ENCODE data around the gene FOXS1. TPM values are rescaled to one million over a fixed set of nuclear protein-coding genes. Genes with fewer than 3 reads are reported as not detected.

FOXS1 gene
- polyA plus RNA-seq (2013, experiment 1 of 4): 0.31 TPM
- 0.14 TPM for polyA plus RNA-seq (2013, experiment 2 of 4)
- 0.64 TPM for polyA plus RNA-seq (2013, experiment 3 of 4)
- polyA plus RNA-seq (2013, experiment 4 of 4): 0.28 TPM

DNA sequence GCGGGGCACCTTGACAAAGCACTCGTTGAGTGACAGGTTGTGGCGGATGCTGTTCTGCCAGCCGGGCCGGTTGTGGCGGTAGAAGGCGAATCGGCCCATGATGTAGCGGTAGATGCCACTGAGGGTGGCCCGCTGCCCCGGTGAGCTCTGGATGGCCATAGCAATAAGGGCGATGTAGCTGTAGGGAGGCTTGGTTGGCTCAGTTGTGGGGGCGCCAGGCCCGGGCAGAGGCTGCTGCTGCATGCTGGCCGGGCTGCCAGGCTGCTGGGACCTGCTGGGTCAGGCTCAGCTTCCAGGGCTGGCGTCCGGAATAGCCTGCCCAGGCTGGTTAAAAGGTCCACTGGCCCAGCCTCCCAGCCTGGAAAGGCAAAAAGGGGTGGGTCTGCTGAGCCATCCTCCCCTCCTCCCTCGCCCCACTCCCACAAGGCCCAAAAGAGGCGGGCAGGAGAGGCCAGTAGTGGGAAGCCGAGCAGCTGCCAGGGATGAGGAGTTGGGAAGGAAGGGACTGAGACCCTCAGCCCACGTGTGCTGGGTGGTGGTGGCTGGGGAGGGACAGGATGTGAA lies at the start of gene FOXS1:
Gene FOXS1, minus strand, starts transcription at position 305 of the 564 bp plus-strand sequence. Its CDS starts 62 bp downstream, at position 243.
- H3K27ac ChIP-seq (ENCODE audit: insufficient read depth, low read depth, low read length, poor library complexity, severe bottlenecking): no peak within 1 kb of the TSS
- WGBS, 2 experiments: 64 to 69% methylated on average over 21 of the region's 21 CpGs
- no peak within 1 kb of the TSS for H3K4me3 ChIP-seq (ENCODE audit: insufficient read depth, low read depth, low read length)
- no peaks in the 10 kb centered on the region for H3K36me3 ChIP-seq (ENCODE audit: control insufficient read depth, insufficient read depth, low read length)
- H3K27me3 ChIP-seq (ENCODE audit: control insufficient read depth, insufficient read depth, low read length, poor library complexity, severe bottlenecking): peaks cover 7% of the 10 kb centered on the region
- no peaks in the 10 kb centered on the region for H3K9me3 ChIP-seq (ENCODE audit: control insufficient read depth, low read length)
- H3K4me1 ChIP-seq (ENCODE audit: control insufficient read depth, insufficient read depth, low read length): peaks cover 31% of the 10 kb centered on the region

DNA sequence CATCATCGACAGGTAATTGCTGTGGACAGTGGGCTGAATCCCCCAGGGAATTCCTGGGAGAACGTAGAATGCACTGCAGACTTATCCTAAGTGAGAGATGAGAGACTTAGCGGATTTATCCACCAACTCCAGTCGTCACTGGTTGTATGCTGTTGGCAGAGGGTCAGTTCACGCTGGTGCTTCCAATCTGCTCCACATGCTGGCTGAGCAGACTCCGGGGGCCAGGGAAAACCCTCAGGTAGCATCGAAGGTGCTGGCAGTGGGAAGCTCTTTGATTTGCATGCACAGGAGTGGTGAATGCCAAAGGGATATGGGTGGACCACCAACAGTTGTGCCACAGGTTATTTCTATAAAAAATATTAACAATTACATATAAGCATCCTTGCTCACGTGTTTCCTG lies 45.2 kb upstream of the FOXS1 start:
- WGBS, 2 experiments: 83% methylated on average over 8 of the region's 8 CpGs
- Histone ChIP-seq H3K36me3 (ENCODE audit: control insufficient read depth, insufficient read depth, low read length) (no peaks in the 10 kb centered on the region), H3K4me1 (ENCODE audit: control insufficient read depth, insufficient read depth, low read length) (no peaks in the 10 kb centered on the region)

DNA sequence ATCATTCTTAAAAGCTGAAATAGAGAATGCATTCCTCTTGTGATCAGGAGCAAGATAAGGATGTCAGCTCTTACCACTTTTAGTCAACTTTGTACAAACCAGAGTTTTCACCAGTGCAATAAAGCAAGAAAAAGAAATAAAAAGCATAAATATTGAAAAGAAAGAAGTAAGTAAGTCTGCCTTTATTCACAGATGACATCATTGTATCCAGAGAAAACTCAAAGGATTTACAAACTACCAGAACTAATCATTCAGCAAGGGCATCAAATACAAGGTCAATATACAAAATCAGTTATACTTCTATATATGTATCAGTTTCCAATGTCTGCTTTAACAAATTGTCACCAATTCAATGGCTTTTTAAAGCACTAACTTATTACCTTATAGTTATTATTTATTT lies 38.4 kb upstream of the FOXS1 start:
- no peaks in the 10 kb centered on the region for H3K27me3 ChIP-seq (ENCODE audit: control insufficient read depth, insufficient read depth, low read length, poor library complexity, severe bottlenecking)
- H3K9me3 ChIP-seq (ENCODE audit: control insufficient read depth, low read length): no peaks in the 10 kb centered on the region
- no peak overlapping the region for H3K4me3 ChIP-seq (ENCODE audit: insufficient read depth, low read depth, low read length)
- no peaks in the 10 kb centered on the region for H3K4me1 ChIP-seq (ENCODE audit: control insufficient read depth, insufficient read depth, low read length)
- no peaks in the 10 kb centered on the region for H3K36me3 ChIP-seq (ENCODE audit: control insufficient read depth, insufficient read depth, low read length)
- H3K27ac ChIP-seq (ENCODE audit: insufficient read depth, low read depth, low read length, poor library complexity, severe bottlenecking): no peak overlapping the region

More for the DNA sequence above, 45.2 kb upstream of the FOXS1 start:
- Histone ChIP-seq H3K9me3 (ENCODE audit: control insufficient read depth, low read length) (no peaks in the 10 kb centered on the region), H3K4me3 (ENCODE audit: insufficient read depth, low read depth, low read length) (no peak overlapping the region), H3K27me3 (ENCODE audit: control insufficient read depth, insufficient read depth, low read length, poor library complexity, severe bottlenecking) (no peaks in the 10 kb centered on the region), H3K27ac (ENCODE audit: insufficient read depth, low read depth, low read length, poor library complexity, severe bottlenecking) (no peak overlapping the region)

DNA sequence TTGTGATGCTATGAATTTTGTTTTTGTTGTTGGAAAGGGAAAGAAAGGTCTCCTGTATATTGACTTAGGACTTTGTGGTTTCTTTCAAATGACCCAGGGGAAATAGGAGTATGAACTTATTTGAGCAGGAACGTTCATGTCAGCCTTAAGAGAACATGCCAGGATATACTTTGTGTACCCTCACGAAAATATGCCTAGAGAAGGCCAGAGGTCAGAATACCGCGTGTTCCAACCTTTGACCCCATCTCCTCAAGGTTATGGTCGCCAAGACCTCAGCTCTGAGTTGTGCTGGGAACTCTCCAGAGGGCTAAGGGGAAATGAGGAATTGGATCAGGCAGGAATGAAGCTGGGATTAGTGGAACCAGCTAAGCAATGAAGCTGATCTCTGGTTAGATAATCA lies 36.5 kb upstream of the FOXS1 start:
- whole genome bisulfite sequencing, 2 experiments: 84% methylated on average over 5 of the region's 5 CpGs
- no peaks in the 10 kb centered on the region for H3K27me3 ChIP-seq (ENCODE audit: control insufficient read depth, insufficient read depth, low read length, poor library complexity, severe bottlenecking)
- no peaks in the 10 kb centered on the region for H3K36me3 ChIP-seq (ENCODE audit: control insufficient read depth, insufficient read depth, low read length)

DNA sequence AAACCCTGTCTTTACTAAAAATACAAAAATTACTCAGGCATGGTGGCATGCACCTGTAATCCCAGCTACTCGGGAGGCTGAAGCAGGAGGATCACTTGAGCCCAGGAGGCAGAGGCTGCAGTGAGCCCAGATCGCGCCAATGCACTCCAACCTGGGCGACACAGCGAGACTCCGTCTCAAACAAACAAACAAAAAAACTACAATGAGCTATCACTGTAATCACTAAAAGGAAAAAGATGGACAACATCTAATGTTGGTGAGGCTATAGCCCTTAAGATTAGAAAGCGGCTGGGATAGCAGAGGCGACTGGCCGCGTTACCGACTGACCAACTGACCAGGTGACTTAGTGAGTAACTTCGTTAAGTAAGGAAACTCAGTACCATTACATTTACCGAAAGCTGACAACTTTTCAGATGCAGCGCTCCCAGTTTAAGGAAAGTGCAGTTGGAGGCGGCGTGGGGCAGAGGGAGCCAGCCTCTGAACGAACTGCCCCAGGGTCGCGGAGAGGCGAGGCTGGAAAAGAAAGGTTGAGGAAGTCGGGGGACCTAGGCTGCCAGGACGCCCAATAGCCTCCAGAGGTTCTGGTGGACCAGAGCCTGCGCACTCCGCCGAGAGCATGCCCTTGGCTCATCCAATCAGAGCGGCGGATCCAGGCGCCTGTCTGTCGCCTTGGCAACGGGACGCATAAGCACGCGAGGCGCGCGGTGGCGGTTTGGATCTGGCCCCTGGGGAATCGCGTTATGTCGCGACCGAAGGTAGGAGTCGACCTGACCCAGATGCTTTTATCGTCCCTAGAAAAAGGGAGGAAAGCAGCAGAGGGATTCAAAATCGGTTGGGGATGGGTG lies 34.0 kb upstream of the FOXS1 start:
- Histone ChIP-seq H3K4me1 (ENCODE audit: control insufficient read depth, insufficient read depth, low read length) (no peaks in the 10 kb centered on the region), H3K4me3 (ENCODE audit: insufficient read depth, low read depth, low read length) (peak overlapping the region; percentile 64), H3K27me3 (ENCODE audit: control insufficient read depth, insufficient read depth, low read length, poor library complexity, severe bottlenecking) (no peaks in the 10 kb centered on the region), H3K36me3 (ENCODE audit: control insufficient read depth, insufficient read depth, low read length) (no peaks in the 10 kb centered on the region), H3K27ac (ENCODE audit: insufficient read depth, low read depth, low read length, poor library complexity, severe bottlenecking) (peak overlapping the region; percentile 54), H3K9me3 (ENCODE audit: control insufficient read depth, low read length) (no peaks in the 10 kb centered on the region)
- 6 to 9% methylated on average over 45 of the region's 45 CpGs for WGBS, 2 experiments

More for the DNA sequence above, 36.5 kb upstream of the FOXS1 start:
- Histone ChIP-seq H3K27ac (ENCODE audit: insufficient read depth, low read depth, low read length, poor library complexity, severe bottlenecking) (no peak overlapping the region), H3K9me3 (ENCODE audit: control insufficient read depth, low read length) (no peaks in the 10 kb centered on the region), H3K4me3 (ENCODE audit: insufficient read depth, low read depth, low read length) (no peak overlapping the region), H3K4me1 (ENCODE audit: control insufficient read depth, insufficient read depth, low read length) (no peaks in the 10 kb centered on the region)

DNA sequence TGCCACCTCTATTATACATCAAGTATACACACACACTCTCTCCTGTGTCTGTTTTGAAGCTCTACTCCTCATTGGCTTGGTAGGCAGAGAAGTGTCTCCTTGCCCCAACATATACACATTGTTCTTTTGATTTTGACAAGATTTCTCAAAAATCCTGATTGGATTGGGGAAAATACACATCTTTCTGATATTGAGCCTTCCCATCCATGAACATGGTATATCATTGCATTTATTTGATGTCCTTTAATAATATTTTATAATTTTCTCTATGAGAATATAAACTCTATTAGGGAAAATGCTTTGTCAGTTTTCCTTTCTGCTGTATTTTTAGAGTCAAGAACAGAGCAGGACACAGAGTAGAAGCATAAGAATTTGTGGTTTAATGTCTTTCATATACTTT lies 32.3 kb upstream of the FOXS1 start:
- no peak overlapping the region for H3K27ac ChIP-seq (ENCODE audit: insufficient read depth, low read depth, low read length, poor library complexity, severe bottlenecking)
- H3K4me3 ChIP-seq (ENCODE audit: insufficient read depth, low read depth, low read length): no peak overlapping the region
- no peaks in the 10 kb centered on the region for H3K36me3 ChIP-seq (ENCODE audit: control insufficient read depth, insufficient read depth, low read length)
- H3K4me1 ChIP-seq (ENCODE audit: control insufficient read depth, insufficient read depth, low read length): no peaks in the 10 kb centered on the region
- H3K9me3 ChIP-seq (ENCODE audit: control insufficient read depth, low read length): no peaks in the 10 kb centered on the region
- no peaks in the 10 kb centered on the region for H3K27me3 ChIP-seq (ENCODE audit: control insufficient read depth, insufficient read depth, low read length, poor library complexity, severe bottlenecking)

DNA sequence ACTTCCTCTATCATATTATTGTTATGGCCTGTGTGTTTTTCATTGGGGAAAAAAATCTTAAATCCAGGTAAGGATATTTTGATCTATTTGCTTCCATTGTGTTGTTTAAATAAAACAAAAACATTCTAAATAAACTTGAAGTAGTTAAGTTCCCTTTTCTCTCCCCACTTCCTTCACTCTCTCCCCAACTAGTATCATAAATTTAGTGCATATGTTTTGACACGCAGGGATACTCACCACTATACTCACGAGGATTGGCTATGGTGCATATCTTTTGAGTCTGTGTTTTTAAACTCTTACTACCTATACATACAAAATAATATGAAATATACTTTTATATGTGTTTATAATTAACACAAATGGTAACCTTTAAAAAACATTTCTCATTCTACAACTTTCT lies 30.3 kb upstream of the FOXS1 start:
- no peak overlapping the region for H3K27ac ChIP-seq (ENCODE audit: insufficient read depth, low read depth, low read length, poor library complexity, severe bottlenecking)
- peaks cover 9% of the 10 kb centered on the region for H3K27me3 ChIP-seq (ENCODE audit: control insufficient read depth, insufficient read depth, low read length, poor library complexity, severe bottlenecking)
- no peaks in the 10 kb centered on the region for H3K9me3 ChIP-seq (ENCODE audit: control insufficient read depth, low read length)
- no peak overlapping the region for H3K4me3 ChIP-seq (ENCODE audit: insufficient read depth, low read depth, low read length)
- no peaks in the 10 kb centered on the region for H3K36me3 ChIP-seq (ENCODE audit: control insufficient read depth, insufficient read depth, low read length)
- no peaks in the 10 kb centered on the region for H3K4me1 ChIP-seq (ENCODE audit: control insufficient read depth, insufficient read depth, low read length)
- WGBS, 2 experiments: 100% methylated on average over 1 of the region's 2 CpGs; no CpG with 5 or more reads in 1 of the 2 experiments

DNA sequence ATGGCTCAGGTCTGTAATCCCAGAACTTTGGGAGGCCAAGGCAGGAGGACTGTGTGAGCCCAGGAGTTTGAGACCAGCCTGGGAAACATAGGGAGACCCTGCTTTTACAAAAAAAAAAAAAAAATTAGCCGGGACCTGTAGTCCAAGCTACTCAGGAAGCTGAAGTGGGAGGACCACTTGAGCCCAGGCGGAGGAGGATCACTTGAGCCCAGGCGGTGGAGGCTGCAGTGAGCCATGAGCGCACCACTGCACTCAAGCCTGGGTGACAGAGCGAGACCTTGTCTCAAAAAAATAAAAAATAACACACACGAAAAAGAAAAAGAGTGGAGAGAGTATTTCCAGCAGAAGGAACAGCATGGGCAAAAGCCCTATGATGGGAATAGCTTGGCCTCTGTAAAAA lies 27.0 kb upstream of the FOXS1 start:
- Histone ChIP-seq H3K4me1 (ENCODE audit: control insufficient read depth, insufficient read depth, low read length) (peaks cover 7% of the 10 kb centered on the region), H3K4me3 (ENCODE audit: insufficient read depth, low read depth, low read length) (no peak overlapping the region), H3K9me3 (ENCODE audit: control insufficient read depth, low read length) (no peaks in the 10 kb centered on the region), H3K27me3 (ENCODE audit: control insufficient read depth, insufficient read depth, low read length, poor library complexity, severe bottlenecking) (peaks cover 32% of the 10 kb centered on the region), H3K27ac (ENCODE audit: insufficient read depth, low read depth, low read length, poor library complexity, severe bottlenecking) (no peak overlapping the region), H3K36me3 (ENCODE audit: control insufficient read depth, insufficient read depth, low read length) (no peaks in the 10 kb centered on the region)
- WGBS, 2 experiments: 89 to 91% methylated on average over 5 to 6 of the region's 6 CpGs

DNA sequence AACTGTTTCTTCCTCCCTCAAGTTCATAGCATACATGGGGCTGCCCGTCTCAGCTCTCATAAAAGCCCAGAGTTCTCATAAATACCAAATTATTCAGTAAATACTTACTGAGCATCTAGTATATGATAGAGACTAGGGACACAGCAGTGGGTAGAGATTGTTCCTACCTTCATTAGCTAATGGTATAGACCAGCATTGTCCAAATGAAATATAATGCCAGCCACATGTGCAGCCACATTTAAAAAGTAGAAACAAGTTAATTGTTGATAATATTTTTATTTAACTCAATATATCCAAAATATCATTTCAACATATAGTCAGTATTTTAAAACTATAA lies 26.2 kb upstream of the FOXS1 start:
- H3K27me3 ChIP-seq (ENCODE audit: control insufficient read depth, insufficient read depth, low read length, poor library complexity, severe bottlenecking): peaks cover 32% of the 10 kb centered on the region
- H3K9me3 ChIP-seq (ENCODE audit: control insufficient read depth, low read length): no peaks in the 10 kb centered on the region
- H3K36me3 ChIP-seq (ENCODE audit: control insufficient read depth, insufficient read depth, low read length): no peaks in the 10 kb centered on the region
- no peak overlapping the region for H3K27ac ChIP-seq (ENCODE audit: insufficient read depth, low read depth, low read length, poor library complexity, severe bottlenecking)
- 100% methylated on average over 1 of the region's 1 CpG for WGBS, 2 experiments
- peaks cover 7% of the 10 kb centered on the region for H3K4me1 ChIP-seq (ENCODE audit: control insufficient read depth, insufficient read depth, low read length)
- no peak overlapping the region for H3K4me3 ChIP-seq (ENCODE audit: insufficient read depth, low read depth, low read length)

DNA sequence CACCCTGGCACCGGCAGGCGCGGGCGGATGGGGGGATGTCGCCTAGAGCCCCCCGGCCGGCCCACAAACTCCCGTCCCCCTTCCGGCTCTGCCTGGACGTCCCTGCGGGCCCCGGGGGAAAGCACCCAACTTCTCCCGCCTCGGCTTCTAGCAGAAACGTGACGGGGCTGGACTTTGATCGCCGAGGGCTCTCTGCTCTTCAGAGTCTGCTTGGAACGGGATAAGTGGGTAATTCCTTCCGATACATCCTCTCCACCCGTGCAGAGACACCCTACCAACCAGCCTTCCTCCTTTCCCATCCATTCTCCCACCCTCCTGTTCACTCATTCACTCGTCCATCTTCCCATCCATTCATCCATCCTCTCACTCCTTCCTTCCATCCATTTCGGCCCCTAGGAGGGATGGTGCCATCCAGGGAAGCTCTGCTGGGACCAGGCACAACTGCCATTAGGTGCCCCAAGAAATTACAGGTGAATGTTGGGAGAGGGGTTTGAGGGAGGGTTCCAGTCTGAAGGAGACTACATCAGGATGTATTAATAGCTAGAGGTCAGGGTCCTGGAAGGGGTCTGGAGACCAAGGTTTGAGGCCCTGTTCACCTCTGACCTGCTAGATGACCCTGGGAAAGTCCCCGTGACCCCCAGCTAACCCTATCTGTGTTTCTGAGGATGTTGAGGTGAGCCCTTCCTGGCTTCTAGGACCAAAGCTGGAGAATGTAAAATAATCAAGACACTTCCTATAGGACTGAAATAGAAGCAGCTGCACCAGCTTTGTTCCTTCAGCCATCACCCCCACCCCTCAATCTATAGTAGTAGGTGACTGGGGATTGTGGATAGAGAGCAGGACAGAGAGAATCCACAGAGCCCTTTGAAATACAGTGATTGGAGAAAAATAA lies 25.6 kb upstream of the FOXS1 start:
- H3K36me3 ChIP-seq (ENCODE audit: control insufficient read depth, insufficient read depth, low read length): no peaks in the 10 kb centered on the region
- no peak overlapping the region for H3K27ac ChIP-seq (ENCODE audit: insufficient read depth, low read depth, low read length, poor library complexity, severe bottlenecking)
- peaks cover 32% of the 10 kb centered on the region for H3K27me3 ChIP-seq (ENCODE audit: control insufficient read depth, insufficient read depth, low read length, poor library complexity, severe bottlenecking)
- H3K4me1 ChIP-seq (ENCODE audit: control insufficient read depth, insufficient read depth, low read length): peaks cover 7% of the 10 kb centered on the region
- no peaks in the 10 kb centered on the region for H3K9me3 ChIP-seq (ENCODE audit: control insufficient read depth, low read length)
- 14% methylated on average over 24 of the region's 24 CpGs for WGBS, 2 experiments
- peak overlapping the region; percentile 59 for H3K4me3 ChIP-seq (ENCODE audit: insufficient read depth, low read depth, low read length)

All from ectodermal cell (in vitro differentiated cells).